ENCODE results near the gene CCND1. TPM values are rescaled to one million over a fixed set of nuclear protein-coding genes. Genes with fewer than 3 reads are reported as not detected.
A peak's percentile ranks its signal among the peaks of the same experiment; 100 is the strongest.

Gene CCND1
- total RNA-seq, 6 experiments from 2014 or later, result 1,259 to 2,084 (median 1,434) TPM

DNA sequence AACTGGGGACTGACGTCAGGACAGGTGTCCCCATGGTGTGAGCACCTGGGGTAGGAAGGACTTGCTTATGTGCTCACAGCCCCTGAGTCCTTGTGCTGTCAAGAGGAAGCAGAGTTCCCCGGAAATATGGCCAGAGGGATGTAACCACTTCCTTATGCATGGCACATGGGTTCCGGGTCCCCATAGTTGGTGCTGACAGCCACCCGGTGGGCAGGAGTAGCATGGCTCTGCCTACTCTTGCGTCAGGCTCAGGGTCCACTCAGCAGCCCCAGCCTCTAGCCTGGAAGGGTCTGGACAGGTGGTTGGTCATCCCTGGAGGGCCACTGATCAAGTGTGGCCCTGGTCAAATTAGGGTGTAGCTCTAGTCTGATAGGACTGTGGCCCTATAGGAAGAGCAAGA, 42.8 kb upstream of the CCND1 start:
- DNase-seq, result no peak
- peaks cover 7% of the 10 kb centered on the region; the same call in 1 of the 2 replicates for H3K27me3 Mint-ChIP-seq (ENCODE audit: insufficient read depth)
- TF ChIP-seq, protein P1, sequence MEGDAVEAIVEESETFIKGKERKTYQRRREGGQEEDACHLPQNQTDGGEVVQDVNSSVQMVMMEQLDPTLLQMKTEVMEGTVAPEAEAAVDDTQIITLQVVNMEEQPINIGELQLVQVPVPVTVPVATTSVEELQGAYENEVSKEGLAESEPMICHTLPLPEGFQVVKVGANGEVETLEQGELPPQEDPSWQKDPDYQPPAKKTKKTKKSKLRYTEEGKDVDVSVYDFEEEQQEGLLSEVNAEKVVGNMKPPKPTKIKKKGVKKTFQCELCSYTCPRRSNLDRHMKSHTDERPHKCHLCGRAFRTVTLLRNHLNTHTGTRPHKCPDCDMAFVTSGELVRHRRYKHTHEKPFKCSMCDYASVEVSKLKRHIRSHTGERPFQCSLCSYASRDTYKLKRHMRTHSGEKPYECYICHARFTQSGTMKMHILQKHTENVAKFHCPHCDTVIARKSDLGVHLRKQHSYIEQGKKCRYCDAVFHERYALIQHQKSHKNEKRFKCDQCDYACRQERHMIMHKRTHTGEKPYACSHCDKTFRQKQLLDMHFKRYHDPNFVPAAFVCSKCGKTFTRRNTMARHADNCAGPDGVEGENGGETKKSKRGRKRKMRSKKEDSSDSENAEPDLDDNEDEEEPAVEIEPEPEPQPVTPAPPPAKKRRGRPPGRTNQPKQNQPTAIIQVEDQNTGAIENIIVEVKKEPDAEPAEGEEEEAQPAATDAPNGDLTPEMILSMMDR (IDR thresholded peaks at IDR 0.05), result peak; percentile 31; the same call in 1 of the 2 replicates
- H3K4me1 Mint-ChIP-seq (ENCODE audit: low read depth), result peaks cover 12% of the 10 kb centered on the region
- no peaks in the 10 kb centered on the region for H3K9me3 Mint-ChIP-seq
- H3K36me3 Mint-ChIP-seq (ENCODE audit: low read depth), result no peaks in the 10 kb centered on the region
- no peak overlapping the region for H3K4me3 Mint-ChIP-seq
- H3K27ac Mint-ChIP-seq, result no peak overlapping the region

DNA sequence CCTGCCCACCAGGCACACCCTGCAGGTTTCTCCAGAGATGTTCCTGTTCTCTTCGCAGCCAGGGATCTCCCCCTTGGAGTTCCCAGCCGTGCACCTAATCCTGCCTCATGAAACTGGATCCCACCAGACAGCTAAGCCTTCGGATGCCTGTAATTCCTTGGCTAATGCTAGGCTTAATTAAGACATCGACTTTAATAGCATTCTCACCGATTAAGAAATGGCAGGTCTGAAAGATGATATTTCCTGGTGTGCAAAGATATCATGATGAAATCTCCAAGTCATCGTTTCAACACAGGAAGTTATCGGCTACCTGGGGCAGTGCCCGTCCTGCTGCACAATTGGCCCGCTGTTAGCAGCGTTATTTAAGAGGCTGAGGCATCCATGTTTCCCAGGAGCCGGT, 41.5 kb upstream of the CCND1 start:
- no peak for DNase-seq
- Mint-ChIP-seq H3K9me3 (no peaks in the 10 kb centered on the region), H3K4me1 (ENCODE audit: low read depth) (peaks cover 24% of the 10 kb centered on the region), H3K4me3 (peak overlapping the region; percentile 13; the same call in 1 of the 2 replicates), H3K27me3 (ENCODE audit: insufficient read depth) (peaks cover 5% of the 10 kb centered on the region; the same call in 1 of the 2 replicates), H3K36me3 (ENCODE audit: low read depth) (no peaks in the 10 kb centered on the region), H3K27ac (no peak overlapping the region)
- TF ChIP-seq, protein P1 (IDR thresholded peaks at IDR 0.05), result no peak

DNA sequence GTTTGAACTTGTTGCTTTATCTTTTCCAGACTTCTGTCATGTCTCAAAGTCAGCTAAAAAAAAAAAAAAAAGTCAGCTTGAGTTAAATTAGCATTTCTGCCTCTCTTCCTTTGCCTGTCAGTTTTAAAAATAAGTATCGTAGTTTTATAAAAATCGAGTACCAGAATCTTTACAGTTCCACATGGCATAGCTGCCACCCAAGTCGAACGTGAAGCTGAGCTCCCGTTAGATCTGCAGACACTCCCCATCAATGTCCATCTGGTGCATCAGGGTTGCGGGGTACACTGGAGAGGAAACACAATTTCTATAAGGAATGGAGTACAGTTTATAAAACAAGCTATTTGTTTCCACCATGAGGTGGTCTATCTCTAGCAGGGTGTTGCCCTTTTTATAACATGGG, 41.0 kb upstream of the CCND1 start:
- Mint-ChIP-seq H3K27ac (no peak overlapping the region), H3K27me3 (ENCODE audit: insufficient read depth) (peaks cover 5% of the 10 kb centered on the region; the same call in 1 of the 2 replicates), H3K4me3 (no peak overlapping the region), H3K9me3 (no peaks in the 10 kb centered on the region), H3K4me1 (ENCODE audit: low read depth) (peaks cover 24% of the 10 kb centered on the region), H3K36me3 (ENCODE audit: low read depth) (no peaks in the 10 kb centered on the region)
- no peak for DNase-seq
- TF ChIP-seq, protein P1 (IDR thresholded peaks at IDR 0.05), result no peak

DNA sequence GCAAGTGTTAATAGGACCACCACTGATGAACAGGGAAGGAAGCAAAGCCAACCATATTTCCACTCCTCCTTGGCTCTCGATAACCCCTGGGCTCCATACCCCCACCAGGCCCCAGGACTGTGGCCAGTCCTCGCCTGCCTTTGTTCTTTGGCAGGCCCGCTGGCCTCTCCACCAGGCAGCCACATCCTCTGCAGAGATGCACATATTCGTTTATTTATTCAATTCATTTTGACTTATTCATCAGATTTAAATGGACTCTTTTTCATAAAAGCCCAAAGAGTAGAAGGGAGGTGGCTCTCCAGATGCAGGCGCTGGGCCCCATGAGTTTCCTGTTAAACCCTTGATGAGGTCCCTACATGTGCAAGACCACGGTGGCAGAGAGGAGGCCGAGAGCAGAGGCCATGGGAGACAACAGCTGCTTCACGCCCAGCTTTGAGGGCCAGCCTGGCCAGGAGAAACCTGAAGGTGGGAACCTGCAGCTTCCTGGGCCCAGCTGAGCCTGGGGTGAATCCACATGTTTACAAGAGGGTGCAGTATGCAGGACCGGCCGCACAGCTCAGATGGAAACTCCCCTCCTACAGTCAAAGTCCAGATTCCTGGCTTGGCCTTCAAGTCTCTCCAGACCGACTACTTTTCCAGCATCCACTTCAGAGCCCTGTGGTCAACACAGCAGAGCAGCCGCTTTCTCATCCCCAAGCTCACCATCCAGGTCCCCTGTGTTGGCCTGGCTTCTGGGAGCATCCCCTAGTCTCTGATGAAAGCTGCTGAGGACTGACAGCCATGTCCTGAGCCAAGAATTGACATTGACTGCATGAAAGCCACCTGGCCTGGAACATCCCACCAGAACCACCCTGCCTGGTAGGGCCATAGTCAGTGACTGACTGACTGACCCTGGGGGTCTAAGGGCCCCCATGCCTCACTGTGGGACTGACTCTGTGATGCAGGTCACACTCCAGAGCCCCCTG, 39.7 kb upstream of the CCND1 start:
- Mint-ChIP-seq H3K27ac (no peak overlapping the region), H3K4me3 (no peak overlapping the region), H3K27me3 (ENCODE audit: insufficient read depth) (peaks cover 6% of the 10 kb centered on the region; the same call in 1 of the 2 replicates), H3K4me1 (ENCODE audit: low read depth) (peaks cover 24% of the 10 kb centered on the region), H3K36me3 (ENCODE audit: low read depth) (no peaks in the 10 kb centered on the region), H3K9me3 (no peaks in the 10 kb centered on the region)
- TF ChIP-seq, protein P1 (IDR thresholded peaks at IDR 0.05), result no peak
- no peak for DNase-seq

DNA sequence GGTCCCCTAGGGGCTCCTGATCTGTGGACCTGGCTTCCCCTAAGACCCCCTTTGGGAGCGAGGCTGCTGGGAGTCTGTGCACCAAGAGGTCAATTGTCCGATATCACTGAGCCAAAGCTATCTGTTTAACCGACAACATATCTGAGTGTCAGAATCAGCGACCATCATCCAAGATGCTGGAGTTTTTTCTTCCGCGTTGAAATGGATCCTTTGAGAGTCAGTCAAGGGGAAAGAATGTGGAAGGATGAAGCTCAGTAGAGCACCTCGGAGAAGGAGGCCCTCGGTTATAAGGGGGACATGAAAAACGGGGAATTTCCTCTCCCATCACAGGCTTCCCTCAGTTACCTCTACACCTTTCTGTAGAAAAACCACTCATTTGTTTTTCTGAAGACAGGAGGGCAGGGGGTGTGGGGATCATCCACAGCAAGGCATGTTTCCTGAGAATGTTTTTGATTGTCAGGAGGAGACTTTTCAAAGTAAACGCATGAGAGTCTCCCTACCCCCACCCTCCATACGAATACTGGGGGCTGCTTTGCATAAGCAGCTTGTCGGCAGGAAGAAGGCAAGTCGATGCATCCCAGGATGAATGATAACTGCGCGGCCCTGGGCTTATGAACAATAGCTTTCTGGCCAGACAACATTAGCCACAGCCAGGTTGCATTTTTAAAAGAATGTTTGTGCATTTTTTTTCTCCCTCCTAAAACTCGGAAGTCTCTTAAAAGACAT, 37.7 kb upstream of the CCND1 start:
- no peaks in the 10 kb centered on the region for H3K9me3 Mint-ChIP-seq
- TF ChIP-seq, protein P1 (IDR thresholded peaks at IDR 0.05), result no peak
- peaks cover 24% of the 10 kb centered on the region for H3K4me1 Mint-ChIP-seq (ENCODE audit: low read depth)
- no peak for DNase-seq
- no peak overlapping the region for H3K4me3 Mint-ChIP-seq
- H3K36me3 Mint-ChIP-seq (ENCODE audit: low read depth), result peaks cover under 1% of the 10 kb centered on the region; the same call in 1 of the 2 replicates
- peaks cover 6% of the 10 kb centered on the region; the same call in 1 of the 2 replicates for H3K27me3 Mint-ChIP-seq (ENCODE audit: insufficient read depth)
- no peak overlapping the region for H3K27ac Mint-ChIP-seq
